Epithelial cell of proximal tubule (primary cell): Measurements from ENCODE around the gene SSTR1. TPM values are rescaled to one million over a fixed set of nuclear protein-coding genes. Genes with fewer than 3 reads are reported as not detected.

Experiments
- DNase-seq: peaks from one replicate; pipeline ENCODE4 v3.0.0-alpha.2; 2011; ENCODE audit warnings: low read depth
- H3K4me3 ChIP-seq: 2 replicates; pipeline ENCODE4 v1.5.1; 2011; ENCODE audit warnings: low read depth, mild to moderate bottlenecking, low read length
- total RNA-seq: library from RNA; depleted of rRNA; stranded (reverse); fragments of >200 nt; gene quantifications from 2 replicates; pipeline ENCODE4 v1.2.3, GENCODE V29; 2015
- TF ChIP-seq, protein P1 (sequence below): conservative IDR thresholded peaks from 2 replicates; pipeline ENCODE4 v1.5.1; 2012; ENCODE audit warnings: low read depth, mild to moderate bottlenecking, low read length

SSTR1 gene
- total RNA-seq, 1 donor from 2014 or later: 0.06 TPM

DNA sequence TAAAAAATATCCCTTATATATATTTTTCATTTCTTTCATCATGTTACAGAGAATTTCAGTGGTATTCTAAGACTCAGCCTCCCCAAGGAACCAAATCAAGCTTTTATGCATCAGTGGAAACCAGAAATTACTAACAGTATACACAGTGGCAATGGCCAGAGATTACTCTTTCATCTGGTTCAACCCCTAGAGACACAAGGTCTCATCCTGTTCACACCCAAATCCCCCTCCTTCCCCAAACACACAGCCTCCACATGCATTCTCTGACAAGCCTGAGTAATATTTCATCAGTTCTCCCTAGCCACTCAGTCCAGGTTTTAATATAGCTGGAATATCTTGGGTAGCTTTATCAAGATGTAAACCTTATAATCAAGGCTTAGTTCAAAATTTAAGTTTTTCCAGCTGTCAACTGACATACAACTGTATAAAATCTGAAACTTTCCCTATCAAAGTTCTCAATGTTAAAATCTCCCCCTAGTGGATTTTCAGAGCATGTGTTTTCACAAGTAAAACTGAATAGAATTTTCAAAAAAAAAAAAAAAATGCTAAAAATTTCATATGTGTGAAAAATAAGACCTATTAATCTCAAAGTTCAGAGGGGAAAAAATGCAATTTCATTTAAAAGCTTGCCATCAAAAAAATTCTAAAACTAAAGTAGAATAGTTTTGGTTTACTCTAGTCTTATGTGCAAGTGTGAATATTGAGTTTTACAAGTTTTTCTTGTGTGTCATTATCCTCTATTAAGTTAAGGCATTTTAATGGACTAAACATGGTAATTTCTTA lies 10.5 kb upstream of the SSTR1 start:
- TF ChIP-seq, protein P1, sequence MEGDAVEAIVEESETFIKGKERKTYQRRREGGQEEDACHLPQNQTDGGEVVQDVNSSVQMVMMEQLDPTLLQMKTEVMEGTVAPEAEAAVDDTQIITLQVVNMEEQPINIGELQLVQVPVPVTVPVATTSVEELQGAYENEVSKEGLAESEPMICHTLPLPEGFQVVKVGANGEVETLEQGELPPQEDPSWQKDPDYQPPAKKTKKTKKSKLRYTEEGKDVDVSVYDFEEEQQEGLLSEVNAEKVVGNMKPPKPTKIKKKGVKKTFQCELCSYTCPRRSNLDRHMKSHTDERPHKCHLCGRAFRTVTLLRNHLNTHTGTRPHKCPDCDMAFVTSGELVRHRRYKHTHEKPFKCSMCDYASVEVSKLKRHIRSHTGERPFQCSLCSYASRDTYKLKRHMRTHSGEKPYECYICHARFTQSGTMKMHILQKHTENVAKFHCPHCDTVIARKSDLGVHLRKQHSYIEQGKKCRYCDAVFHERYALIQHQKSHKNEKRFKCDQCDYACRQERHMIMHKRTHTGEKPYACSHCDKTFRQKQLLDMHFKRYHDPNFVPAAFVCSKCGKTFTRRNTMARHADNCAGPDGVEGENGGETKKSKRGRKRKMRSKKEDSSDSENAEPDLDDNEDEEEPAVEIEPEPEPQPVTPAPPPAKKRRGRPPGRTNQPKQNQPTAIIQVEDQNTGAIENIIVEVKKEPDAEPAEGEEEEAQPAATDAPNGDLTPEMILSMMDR: peak; percentile 55
- no peak overlapping the region for H3K4me3 ChIP-seq
- no peak for DNase-seq

DNA sequence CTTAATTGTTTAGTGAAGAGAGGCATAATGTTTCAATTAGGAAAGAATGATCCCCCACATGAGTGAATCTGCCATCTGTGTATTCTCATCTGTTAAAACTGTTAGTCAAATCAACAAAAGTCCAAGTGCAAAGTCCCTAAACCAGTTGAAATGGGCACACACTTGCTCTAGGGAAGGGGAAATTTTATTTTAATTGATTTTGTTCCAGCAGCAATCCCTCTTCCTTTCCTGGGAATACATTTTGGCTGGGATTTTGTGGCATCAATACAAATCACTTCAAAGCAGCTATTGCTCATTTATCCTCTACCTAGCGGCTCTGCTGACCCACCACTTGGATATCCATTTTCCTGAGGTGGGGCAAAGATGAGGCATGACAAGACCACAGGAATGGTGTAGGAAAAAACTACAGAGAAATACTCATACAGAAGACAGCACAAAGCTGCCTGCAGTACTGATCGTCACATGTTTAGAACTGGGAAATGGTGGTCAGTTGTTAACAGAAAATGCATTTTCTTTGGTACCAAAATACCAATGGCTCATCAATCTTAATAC lies 9.8 kb upstream of the SSTR1 start:
- no peak for DNase-seq
- TF ChIP-seq, protein P1: no peak
- H3K4me3 ChIP-seq: no peak overlapping the region

DNA sequence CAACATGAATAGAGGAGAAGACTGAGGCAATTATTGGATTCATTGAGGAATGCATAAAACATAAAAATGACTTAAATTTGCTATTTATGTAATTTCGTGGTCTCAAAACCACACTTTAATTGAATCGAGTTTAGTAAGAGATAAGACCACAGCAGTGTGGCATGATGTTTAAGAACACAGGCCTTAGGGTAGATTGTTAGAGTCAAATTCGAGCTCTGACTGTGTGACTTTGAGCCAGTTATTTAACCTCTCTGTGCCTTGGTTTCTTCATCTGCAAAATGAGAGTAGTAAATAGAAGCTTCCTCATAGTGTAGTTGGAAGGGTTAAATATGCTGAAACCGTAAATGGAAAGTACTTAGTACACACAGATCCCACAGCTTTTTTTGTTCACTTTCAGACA lies 9.3 kb upstream of the SSTR1 start:
- TF ChIP-seq, protein P1: no peak
- no peak overlapping the region for H3K4me3 ChIP-seq
- DNase-seq: no peak

DNA sequence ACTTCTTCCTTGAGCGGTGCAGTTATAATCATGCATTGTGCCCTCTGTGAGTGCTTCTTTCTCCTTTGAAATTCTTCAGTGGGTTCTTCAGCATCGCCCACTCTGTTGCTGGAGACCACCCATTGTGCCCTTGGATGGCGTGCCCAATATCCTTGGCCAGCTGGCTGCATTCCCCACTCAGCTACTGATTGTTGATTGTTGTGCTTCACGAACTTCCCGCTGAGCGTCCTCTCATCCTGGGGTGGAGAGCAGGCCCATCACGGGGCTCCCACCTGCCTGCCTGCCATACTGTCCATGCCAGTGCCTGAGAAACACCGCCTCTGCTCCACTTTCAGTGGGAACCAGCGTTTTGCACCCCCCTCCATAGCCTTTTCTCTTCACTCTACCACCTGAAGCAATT lies 8.6 kb upstream of the SSTR1 start:
- TF ChIP-seq, protein P1: no peak
- no peak overlapping the region for H3K4me3 ChIP-seq
- DNase-seq: no peak

DNA sequence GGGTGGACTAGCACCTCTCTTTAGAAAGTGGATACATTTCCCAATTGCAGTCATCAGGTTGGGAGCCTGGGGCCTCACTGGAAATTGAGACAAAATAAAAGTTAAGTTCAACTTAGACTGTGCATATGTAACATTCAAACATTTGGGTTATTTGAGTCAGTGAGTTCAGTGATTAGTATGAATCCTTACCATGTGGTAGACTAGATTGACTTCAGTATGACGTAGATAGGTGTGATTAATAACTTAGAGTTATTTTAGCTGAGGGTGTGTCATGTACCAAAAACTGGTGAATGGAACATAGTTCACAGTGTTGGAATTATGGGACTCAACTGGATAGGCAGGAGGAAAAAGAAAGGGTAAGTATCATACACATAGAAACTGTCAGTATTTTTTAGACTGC lies 8.0 kb upstream of the SSTR1 start:
- TF ChIP-seq, protein P1: no peak
- H3K4me3 ChIP-seq: no peak overlapping the region
- DNase-seq: no peak

DNA sequence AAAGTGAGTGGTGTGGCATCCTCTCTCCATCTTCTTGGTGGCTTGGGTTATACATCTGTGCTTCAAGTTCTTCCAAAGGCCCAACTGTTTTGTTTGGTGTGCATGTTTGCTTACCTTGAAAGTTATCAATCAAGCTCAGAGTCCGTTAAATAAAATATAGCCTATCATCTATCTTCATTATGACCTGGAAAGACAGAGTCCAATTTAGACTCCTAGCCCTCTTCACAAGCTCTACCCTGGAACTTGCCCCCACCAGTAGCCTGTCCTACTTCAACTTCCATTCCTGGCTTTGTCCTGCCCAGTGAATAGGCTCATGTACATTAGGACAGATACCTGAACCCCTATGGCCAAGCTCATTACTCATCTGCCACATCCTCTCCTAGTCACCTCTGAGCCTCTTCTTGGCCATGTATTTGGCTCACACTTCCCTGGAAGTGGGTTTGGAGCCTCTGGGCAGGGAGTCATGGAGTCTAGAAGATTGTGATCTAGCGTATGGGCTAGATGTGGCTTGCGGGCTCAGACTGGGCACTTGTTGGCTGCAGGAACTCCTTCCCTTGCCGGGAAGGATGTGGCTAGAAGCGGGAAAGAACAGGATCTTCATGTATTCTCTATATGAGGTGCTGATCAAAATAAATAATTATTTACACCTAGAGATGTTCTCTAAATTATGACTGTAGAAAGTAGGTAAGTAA lies 6.4 kb upstream of the SSTR1 start:
- H3K4me3 ChIP-seq: no peak overlapping the region
- TF ChIP-seq, protein P1: no peak
- no peak for DNase-seq
